Effector memory CD8-positive, alpha-beta T cell (primary cell): Measurements from ENCODE around the gene MMP24OS.

ENCODE experiments used
- ATAC-seq: fragments of 150-1000 bp; cut with Tn5 transposase; replicated peaks from 2 replicates; pipeline ENCODE4 v1.10.0; 2021; ENCODE audit warnings: mild to moderate bottlenecking, moderate library complexity
- DNase-seq, 3 experiments: peaks; one replicate each; pipeline ENCODE4 v3.0.0; 2021
- H3K27ac Mint-ChIP-seq, 2 donors: one replicate each; pipeline ENCODE4 v1.8.0; 2022; ENCODE audit warnings: mild to moderate bottlenecking in 2 of 2, mixed read lengths in 2 of 2, moderate library complexity in 2 of 2
- H3K27me3 Mint-ChIP-seq, 2 donors: one replicate each; pipeline ENCODE4 v1.8.0; 2022; ENCODE audit warnings: mixed read lengths in 2 of 2
- H3K36me3 Mint-ChIP-seq: one replicate; pipeline ENCODE4 v1.8.0; 2022; ENCODE audit warnings: mild to moderate bottlenecking, moderate library complexity, mixed read lengths; ENCODE audit not compliant: insufficient read depth
- H3K4me1 Mint-ChIP-seq, 2 donors: one replicate each; pipeline ENCODE4 v1.8.0; 2022; ENCODE audit warnings: low read depth in 2 of 2, mixed read lengths in 2 of 2
- H3K4me3 Mint-ChIP-seq, 2 donors: one replicate each; pipeline ENCODE4 v1.8.0; 2022; ENCODE audit warnings: mild to moderate bottlenecking in 2 of 2, mixed read lengths in 2 of 2, moderate library complexity in 2 of 2
- H3K9me3 Mint-ChIP-seq, 2 donors: one replicate each; pipeline ENCODE4 v1.8.0; 2022; ENCODE audit warnings: mixed read lengths in 2 of 2

MMP24OS gene

GRCh38 chr20:35302421-35303335, 24.8 kb upstream of the MMP24OS start:
- no peaks in the 10 kb centered on the region for H3K9me3 Mint-ChIP-seq
- ATAC-seq (no peak), DNase-seq (no peak)
- H3K4me1 Mint-ChIP-seq, result peaks cover 5 to 9% of the 10 kb centered on the region in 2 donors
- H3K36me3 Mint-ChIP-seq, result peaks cover 3% of the 10 kb centered on the region
- H3K27me3 Mint-ChIP-seq, result no peaks in the 10 kb centered on the region
- H3K4me3 Mint-ChIP-seq, result no peak overlapping the region
- no peak overlapping the region for H3K27ac Mint-ChIP-seq

GRCh38 chr20:35301426-35301825, 23.5 kb upstream of the MMP24OS start:
- Mint-ChIP-seq H3K27ac (no peak overlapping the region), H3K4me1 (peaks cover 5 to 9% of the 10 kb centered on the region in 2 donors), H3K36me3 (no peaks in the 10 kb centered on the region), H3K4me3 (no peak overlapping the region), H3K9me3 (no peaks in the 10 kb centered on the region), H3K27me3 (peaks cover 0 to 2% of the 10 kb centered on the region in 2 donors)
- no peak for ATAC-seq
- no peak for DNase-seq

GRCh38 chr20:35300469-35301262, 22.7 kb upstream of the MMP24OS start:
- no peak overlapping the region for H3K27ac Mint-ChIP-seq
- H3K4me1 Mint-ChIP-seq, result peaks cover 5 to 9% of the 10 kb centered on the region in 2 donors
- no peak for DNase-seq
- ATAC-seq, result no peak
- no peak overlapping the region for H3K4me3 Mint-ChIP-seq
- H3K27me3 Mint-ChIP-seq, result peaks cover 3 to 10% of the 10 kb centered on the region in 2 donors
- H3K9me3 Mint-ChIP-seq, result no peaks in the 10 kb centered on the region
- no peaks in the 10 kb centered on the region for H3K36me3 Mint-ChIP-seq

GRCh38 chr20:35299780-35300179, 21.9 kb upstream of the MMP24OS start:
- Mint-ChIP-seq H3K27me3 (peaks cover 11 to 18% of the 10 kb centered on the region in 2 donors), H3K4me1 (peaks cover 5 to 10% of the 10 kb centered on the region in 2 donors), H3K4me3 (no peak overlapping the region), H3K27ac (no peak overlapping the region), H3K36me3 (no peaks in the 10 kb centered on the region), H3K9me3 (no peaks in the 10 kb centered on the region)
- ATAC-seq (no peak), DNase-seq (no peak)

- H3K36me3 Mint-ChIP-seq, result peaks cover 5% of the 10 kb centered on the region
- no peak for ATAC-seq
- no peak for DNase-seq
- H3K27ac Mint-ChIP-seq, result peak overlapping the region in 1 of 2 donors; percentile 67
- no peaks in the 10 kb centered on the region for H3K9me3 Mint-ChIP-seq
- H3K4me1 Mint-ChIP-seq, result peaks cover 0 to 4% of the 10 kb centered on the region in 2 donors
- no peak overlapping the region for H3K4me3 Mint-ChIP-seq
- H3K27me3 Mint-ChIP-seq, result peaks cover 25 to 32% of the 10 kb centered on the region in 2 donors
Measured at GRCh38 chr20:35298264-35298663, 20.3 kb upstream of the MMP24OS start.

- Mint-ChIP-seq H3K36me3 (peaks cover 5% of the 10 kb centered on the region), H3K4me1 (peaks cover 0 to 4% of the 10 kb centered on the region in 2 donors), H3K9me3 (no peaks in the 10 kb centered on the region), H3K27me3 (peaks cover 30 to 37% of the 10 kb centered on the region in 2 donors), H3K4me3 (no peak overlapping the region), H3K27ac (no peak overlapping the region)
- DNase-seq, result no peak
- no peak for ATAC-seq
Measured at GRCh38 chr20:35297740-35298139, 19.8 kb upstream of the MMP24OS start.

GRCh38 chr20:35297155-35297554, 19.2 kb upstream of the MMP24OS start:
- peaks cover 5% of the 10 kb centered on the region for H3K36me3 Mint-ChIP-seq
- DNase-seq (no peak), ATAC-seq (no peak)
- H3K27me3 Mint-ChIP-seq, result peaks cover 34 to 43% of the 10 kb centered on the region in 2 donors
- H3K4me1 Mint-ChIP-seq, result peaks cover 0 to 4% of the 10 kb centered on the region in 2 donors
- H3K4me3 Mint-ChIP-seq, result no peak overlapping the region
- H3K27ac Mint-ChIP-seq, result no peak overlapping the region
- no peaks in the 10 kb centered on the region for H3K9me3 Mint-ChIP-seq

- no peak for ATAC-seq
- DNase-seq, result no peak
- Mint-ChIP-seq H3K4me3 (no peak overlapping the region), H3K4me1 (peaks cover 0 to 4% of the 10 kb centered on the region in 2 donors), H3K36me3 (peaks cover 7% of the 10 kb centered on the region), H3K27ac (peak overlapping the region in 1 of 2 donors; percentile 57), H3K27me3 (peaks cover 34 to 44% of the 10 kb centered on the region in 2 donors), H3K9me3 (no peaks in the 10 kb centered on the region)
Measured at GRCh38 chr20:35296101-35296554, 18.2 kb upstream of the MMP24OS start.

GRCh38 chr20:35295674-35296073, 17.8 kb upstream of the MMP24OS start:
- Mint-ChIP-seq H3K4me1 (peaks cover 0 to 4% of the 10 kb centered on the region in 2 donors), H3K9me3 (no peaks in the 10 kb centered on the region), H3K27ac (no peak overlapping the region), H3K36me3 (peaks cover 7% of the 10 kb centered on the region), H3K27me3 (peaks cover 34 to 44% of the 10 kb centered on the region in 2 donors), H3K4me3 (no peak overlapping the region)
- DNase-seq (no peak), ATAC-seq (no peak)

- Mint-ChIP-seq H3K4me3 (no peak overlapping the region), H3K27me3 (peaks cover 34 to 49% of the 10 kb centered on the region in 2 donors), H3K9me3 (no peaks in the 10 kb centered on the region), H3K27ac (no peak overlapping the region), H3K36me3 (peaks cover 7% of the 10 kb centered on the region), H3K4me1 (peaks cover 0 to 4% of the 10 kb centered on the region in 2 donors)
- peak; percentile 44 for ATAC-seq
- DNase-seq, result no peak
Measured at GRCh38 chr20:35295058-35295457, 17.1 kb upstream of the MMP24OS start.

GRCh38 chr20:35294293-35294685, 16.4 kb upstream of the MMP24OS start:
- ATAC-seq (no peak), DNase-seq (no peak)
- peaks cover 0 to 4% of the 10 kb centered on the region in 2 donors for H3K4me1 Mint-ChIP-seq
- peak overlapping the region in 1 of 2 donors; percentile 46 for H3K27ac Mint-ChIP-seq
- H3K27me3 Mint-ChIP-seq, result peaks cover 34 to 52% of the 10 kb centered on the region in 2 donors
- H3K9me3 Mint-ChIP-seq, result no peaks in the 10 kb centered on the region
- H3K4me3 Mint-ChIP-seq, result no peak overlapping the region
- H3K36me3 Mint-ChIP-seq, result peaks cover 7% of the 10 kb centered on the region

- ATAC-seq (no peak), DNase-seq (no peak)
- H3K36me3 Mint-ChIP-seq, result peaks cover 7% of the 10 kb centered on the region
- no peak overlapping the region for H3K4me3 Mint-ChIP-seq
- no peaks in the 10 kb centered on the region for H3K9me3 Mint-ChIP-seq
- peaks cover 34 to 52% of the 10 kb centered on the region in 2 donors for H3K27me3 Mint-ChIP-seq
- H3K4me1 Mint-ChIP-seq, result peaks cover 0 to 4% of the 10 kb centered on the region in 2 donors
- H3K27ac Mint-ChIP-seq, result peak overlapping the region in 1 of 2 donors; percentile 46
Measured at GRCh38 chr20:35293303-35294292, 15.7 kb upstream of the MMP24OS start.
